Measurements from ENCODE around the gene ROBO2.

DNA sequence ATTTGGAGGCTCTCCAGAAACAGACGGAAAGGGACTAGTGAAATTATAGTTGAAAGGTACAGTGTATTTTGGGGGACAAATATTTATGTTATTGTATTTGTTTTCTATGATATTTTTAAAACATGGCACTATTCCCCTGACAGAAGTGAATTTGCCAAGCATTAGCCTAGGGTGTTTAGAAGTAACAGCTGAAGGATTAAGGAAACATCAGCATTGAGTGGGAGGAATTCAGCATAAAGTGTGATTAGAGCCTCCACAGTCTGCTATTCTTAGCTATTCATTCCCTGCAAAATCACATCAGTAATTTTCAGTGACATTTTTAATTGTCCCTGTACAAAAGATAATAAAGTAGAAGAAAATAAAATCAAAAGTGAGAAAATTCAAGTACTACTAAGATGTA lies 231.4 kb downstream of the ROBO2 start:
- TF ChIP-seq, protein P1, sequence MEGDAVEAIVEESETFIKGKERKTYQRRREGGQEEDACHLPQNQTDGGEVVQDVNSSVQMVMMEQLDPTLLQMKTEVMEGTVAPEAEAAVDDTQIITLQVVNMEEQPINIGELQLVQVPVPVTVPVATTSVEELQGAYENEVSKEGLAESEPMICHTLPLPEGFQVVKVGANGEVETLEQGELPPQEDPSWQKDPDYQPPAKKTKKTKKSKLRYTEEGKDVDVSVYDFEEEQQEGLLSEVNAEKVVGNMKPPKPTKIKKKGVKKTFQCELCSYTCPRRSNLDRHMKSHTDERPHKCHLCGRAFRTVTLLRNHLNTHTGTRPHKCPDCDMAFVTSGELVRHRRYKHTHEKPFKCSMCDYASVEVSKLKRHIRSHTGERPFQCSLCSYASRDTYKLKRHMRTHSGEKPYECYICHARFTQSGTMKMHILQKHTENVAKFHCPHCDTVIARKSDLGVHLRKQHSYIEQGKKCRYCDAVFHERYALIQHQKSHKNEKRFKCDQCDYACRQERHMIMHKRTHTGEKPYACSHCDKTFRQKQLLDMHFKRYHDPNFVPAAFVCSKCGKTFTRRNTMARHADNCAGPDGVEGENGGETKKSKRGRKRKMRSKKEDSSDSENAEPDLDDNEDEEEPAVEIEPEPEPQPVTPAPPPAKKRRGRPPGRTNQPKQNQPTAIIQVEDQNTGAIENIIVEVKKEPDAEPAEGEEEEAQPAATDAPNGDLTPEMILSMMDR (IDR thresholded peaks at IDR 0.05), result no peak
- TF ChIP-seq POLR2AphosphoS5 (IDR thresholded peaks at IDR 0.05; ENCODE audit: insufficient read depth in 1 of 2, low read depth in 1 of 2) (no peak), POLR2A (IDR thresholded peaks at IDR 0.05) (no peak)

Data from vagina (tissue), 2 donors.